Muscle layer of colon (tissue), 2 donors: Measurements from ENCODE around the gene PLPP6.

Source experiments
- H3K27ac ChIP-seq: one replicate; pipeline ENCODE4 v1.7.0; 2013; ENCODE audit warnings: low read depth, mild to moderate bottlenecking, low read length, moderate library complexity
- H3K27me3 ChIP-seq, 2 donors: one replicate each; pipeline ENCODE4 v1.7.0; 2013; ENCODE audit warnings: low read length in 2 of 2, mild to moderate bottlenecking in 2 of 2; ENCODE audit not compliant: insufficient read depth in 2 of 2, control insufficient read depth in 1 of 2
- H3K36me3 ChIP-seq: one replicate; pipeline ENCODE4 v1.7.0; 2013; ENCODE audit warnings: mild to moderate bottlenecking, low read length; ENCODE audit not compliant: insufficient read depth
- H3K4me1 ChIP-seq: one replicate; pipeline ENCODE4 v1.7.0; 2013; ENCODE audit warnings: mild to moderate bottlenecking, low read length; ENCODE audit not compliant: insufficient read depth
- H3K4me3 ChIP-seq, 2 donors: one replicate each; pipeline ENCODE4 v1.7.0; 2013; ENCODE audit warnings: low read length in 2 of 2, low read depth in 1 of 2, mild to moderate bottlenecking in 1 of 2, moderate library complexity in 1 of 2
- H3K9ac ChIP-seq: one replicate; pipeline ENCODE4 v1.7.0; 2013; ENCODE audit warnings: low read length
- H3K9me3 ChIP-seq: one replicate; pipeline ENCODE4 v1.7.0; 2013; ENCODE audit warnings: mild to moderate bottlenecking, low read length
- donor health status: abdominal sarcoma.
- donor health status: Adenocarcinoma of cecum.

The PLPP6 gene

GRCh38 chr9:4662108-4662988, at the start of gene PLPP6:
TSS of gene PLPP6 (plus strand) at chr9:4662294. CDS start at chr9:4662376, 82 bp downstream.
- Histone ChIP-seq H3K9me3 (no peaks in the 10 kb centered on the region), H3K27me3 (no peaks in the 10 kb centered on the region), H3K9ac (peak within 1 kb of the TSS; percentile 59), H3K4me1 (peaks cover 35% of the 10 kb centered on the region), H3K4me3 (peak within 1 kb of the TSS; percentile 68 to 91), H3K36me3 (no peaks in the 10 kb centered on the region), H3K27ac (peak within 1 kb of the TSS; percentile 71)

GRCh38 chr9:4614627-4615026, 47.5 kb upstream of the PLPP6 start:
- no peak overlapping the region for H3K27ac ChIP-seq
- H3K27me3 ChIP-seq: no peaks in the 10 kb centered on the region
- no peak overlapping the region for H3K9ac ChIP-seq
- no peaks in the 10 kb centered on the region for H3K36me3 ChIP-seq
- no peak overlapping the region for H3K4me3 ChIP-seq
- no peaks in the 10 kb centered on the region for H3K9me3 ChIP-seq
- H3K4me1 ChIP-seq: no peaks in the 10 kb centered on the region

- Histone ChIP-seq H3K27ac (no peak overlapping the region), H3K4me3 (no peak overlapping the region)
Observed at GRCh38 chr9:4615251-4615650, 46.8 kb upstream of the PLPP6 start.

GRCh38 chr9:4615778-4616177, 46.3 kb upstream of the PLPP6 start:
- no peak overlapping the region for H3K4me3 ChIP-seq
- no peaks in the 10 kb centered on the region for H3K9me3 ChIP-seq
- no peak overlapping the region for H3K27ac ChIP-seq
- no peaks in the 10 kb centered on the region for H3K4me1 ChIP-seq
- no peak overlapping the region for H3K9ac ChIP-seq
- H3K36me3 ChIP-seq: no peaks in the 10 kb centered on the region
- no peaks in the 10 kb centered on the region for H3K27me3 ChIP-seq

More at GRCh38 chr9:4615251-4615650, 46.8 kb upstream of the PLPP6 start:
- no peaks in the 10 kb centered on the region for H3K27me3 ChIP-seq
- H3K9me3 ChIP-seq: no peaks in the 10 kb centered on the region
- no peak overlapping the region for H3K9ac ChIP-seq
- no peaks in the 10 kb centered on the region for H3K36me3 ChIP-seq
- H3K4me1 ChIP-seq: no peaks in the 10 kb centered on the region

- no peaks in the 10 kb centered on the region for H3K27me3 ChIP-seq
- no peak overlapping the region for H3K4me3 ChIP-seq
- H3K27ac ChIP-seq: no peak overlapping the region
- H3K36me3 ChIP-seq: no peaks in the 10 kb centered on the region
- H3K9me3 ChIP-seq: no peaks in the 10 kb centered on the region
- H3K9ac ChIP-seq: no peak overlapping the region
- H3K4me1 ChIP-seq: no peaks in the 10 kb centered on the region
Observed at GRCh38 chr9:4617752-4618151, 44.3 kb upstream of the PLPP6 start.

GRCh38 chr9:4618700-4619099, 43.4 kb upstream of the PLPP6 start:
- H3K36me3 ChIP-seq: no peaks in the 10 kb centered on the region
- no peak overlapping the region for H3K27ac ChIP-seq
- H3K4me3 ChIP-seq: no peak overlapping the region
- H3K27me3 ChIP-seq: no peaks in the 10 kb centered on the region
- no peak overlapping the region for H3K9ac ChIP-seq
- H3K4me1 ChIP-seq: no peaks in the 10 kb centered on the region
- no peaks in the 10 kb centered on the region for H3K9me3 ChIP-seq

- Histone ChIP-seq H3K36me3 (no peaks in the 10 kb centered on the region), H3K27ac (no peak overlapping the region), H3K27me3 (no peaks in the 10 kb centered on the region), H3K9me3 (no peaks in the 10 kb centered on the region), H3K4me3 (no peak overlapping the region), H3K4me1 (no peaks in the 10 kb centered on the region), H3K9ac (no peak overlapping the region)
Observed at GRCh38 chr9:4620057-4620765, 41.9 kb upstream of the PLPP6 start.

- Histone ChIP-seq H3K36me3 (no peaks in the 10 kb centered on the region), H3K9ac (no peak overlapping the region), H3K9me3 (no peaks in the 10 kb centered on the region), H3K4me3 (no peak overlapping the region), H3K27me3 (no peaks in the 10 kb centered on the region), H3K4me1 (no peaks in the 10 kb centered on the region), H3K27ac (no peak overlapping the region)
Observed at GRCh38 chr9:4620881-4621555, 41.1 kb upstream of the PLPP6 start.

- Histone ChIP-seq H3K9ac (no peak overlapping the region), H3K27ac (no peak overlapping the region)
Observed at GRCh38 chr9:4622016-4622415, 40.1 kb upstream of the PLPP6 start.

GRCh38 chr9:4630836-4631235, 31.3 kb upstream of the PLPP6 start:
- Histone ChIP-seq H3K9ac (no peak overlapping the region), H3K27me3 (no peaks in the 10 kb centered on the region), H3K4me3 (no peak overlapping the region), H3K36me3 (no peaks in the 10 kb centered on the region), H3K4me1 (no peaks in the 10 kb centered on the region), H3K27ac (no peak overlapping the region), H3K9me3 (no peaks in the 10 kb centered on the region)

More at GRCh38 chr9:4622016-4622415, 40.1 kb upstream of the PLPP6 start:
- no peaks in the 10 kb centered on the region for H3K9me3 ChIP-seq
- no peaks in the 10 kb centered on the region for H3K4me1 ChIP-seq
- H3K27me3 ChIP-seq: no peaks in the 10 kb centered on the region
- no peak overlapping the region for H3K4me3 ChIP-seq
- no peaks in the 10 kb centered on the region for H3K36me3 ChIP-seq

GRCh38 chr9:4638968-4639367, 23.1 kb upstream of the PLPP6 start:
- no peaks in the 10 kb centered on the region for H3K36me3 ChIP-seq
- no peaks in the 10 kb centered on the region for H3K9me3 ChIP-seq
- no peak overlapping the region for H3K27ac ChIP-seq
- H3K27me3 ChIP-seq: no peaks in the 10 kb centered on the region
- H3K4me3 ChIP-seq: no peak overlapping the region
- no peak overlapping the region for H3K9ac ChIP-seq
- no peaks in the 10 kb centered on the region for H3K4me1 ChIP-seq
